HepG2 (cell line): ENCODE measurements around the gene GRK3. TPM values are rescaled to one million over a fixed set of nuclear protein-coding genes. Genes with fewer than 3 reads are reported as not detected.

Experiments used
- ATAC-seq: fragments of 200-7000 bp; cut with Tn5 transposase; 3 replicates; pipeline ENCODE4 v1.9.1; 2020; ENCODE audit warnings: mild to moderate bottlenecking, moderate library complexity
- Bru-seq: library from RNA; stranded (reverse); fragments of 400-500 nt; gene quantifications from one replicate; lab custom pipeline; 2021; lab: Mats Ljungman, UMichigan
- BruChase-seq, 2 experiments: library from RNA; stranded (reverse); fragments of 400-500 nt; gene quantifications; one replicate each; lab custom pipeline; 2021; lab: Mats Ljungman, UMichigan
- BruUV-seq: library from RNA; stranded (reverse); fragments of 400-500 nt; replicated peaks from 2 replicates; lab custom pipeline; 2021; lab: Mats Ljungman, UMichigan
- CTCF ChIA-PET: fragments of 300-600 bp; formaldehyde crosslinking; extraction: SDS; loops from one replicate; lab custom pipeline; 2021; ENCODE audit warnings: low total read pairs, inconsistent platforms, low intra/inter-chr PET ratio; lab: Yijun Ruan, JAX
- POLR2A ChIA-PET: fragments of 350-600 bp; sonication (Branson Sonifier 250); formaldehyde crosslinking; loops from one replicate; lab custom pipeline; 2020; ENCODE audit warnings: antibody characterized with exemption, inconsistent platforms; lab: Yijun Ruan, JAX
- DNase-seq: peaks from one replicate; pipeline ENCODE4 v3.0.0-alpha.2; 2015; ENCODE audit warnings: low spot score
- FAIRE-seq: peaks from 3 replicates; lab custom pipeline; 2011; peaks lifted over from hg19 to GRCh38; lab: Jason Lieb, UNC
- H2AFZ ChIP-seq: one replicate; pipeline ENCODE4 v1.6.1; 2011; ENCODE audit warnings: low read length, inconsistent platforms
- H3K27ac ChIP-seq: fragments of 300-600 bp; 3 replicates; pipeline ENCODE4 v1.8.0; 2011; ENCODE audit warnings: mixed run types, mild to moderate bottlenecking, mixed read lengths, low read length, inconsistent platforms; ENCODE audit not compliant: insufficient read depth; ENCODE audit errors: extremely low read length
- H3K27me3 ChIP-seq, 2 experiments: fragments of 200-600 bp in 1 of 2; 2 replicates in 1 of 2; 3 replicates in 1 of 2; pipeline versions ENCODE4 v1.6.0 to v1.8.0; 2011; ENCODE audit warnings: low read length in 2 of 2, mild to moderate bottlenecking in 2 of 2, moderate library complexity in 2 of 2, inconsistent platforms in 1 of 2; ENCODE audit not compliant: insufficient read depth in 2 of 2, control insufficient read depth in 1 of 2
- H3K36me3 ChIP-seq, 2 experiments: fragments of 200-600 bp in 1 of 2; replicated peaks in 1 of 2; 2 replicates in 1 of 2; 3 replicates in 1 of 2; pipeline versions ENCODE4 v1.5.1 to v1.8.0; 2011; ENCODE audit warnings: low read length in 2 of 2, inconsistent platforms in 1 of 2; ENCODE audit not compliant: insufficient read depth in 2 of 2, control insufficient read depth in 1 of 2
- H3K4me1 ChIP-seq: 2 replicates; pipeline ENCODE4 v1.5.1; 2012; ENCODE audit warnings: low read length, inconsistent platforms; ENCODE audit not compliant: insufficient read depth
- H3K4me2 ChIP-seq: 2 replicates; pipeline ENCODE4 v1.6.0; 2011; ENCODE audit warnings: low read depth, low read length, inconsistent platforms
- H3K4me3 ChIP-seq, 3 experiments: fragments of 200-600 bp in 1 of 3; sonication (generic), shearing (Covaris generic) in 1 of 3; replicated peaks in 1 of 3; 2 replicates each; pipeline ENCODE4 v1.5.1; 2011 to 2016; ENCODE audit warnings: low read length in 3 of 3, inconsistent platforms in 2 of 3, low read depth in 2 of 3, mild to moderate bottlenecking in 2 of 3, control low read depth in 1 of 3, mixed read lengths in 1 of 3; ENCODE audit not compliant: insufficient read depth in 1 of 3
- H3K79me2 ChIP-seq: one replicate; pipeline ENCODE4 v1.6.1; 2011; ENCODE audit warnings: low read length, inconsistent platforms; ENCODE audit not compliant: insufficient read depth
- H3K9ac ChIP-seq: 2 replicates; pipeline ENCODE4 v1.6.0; 2011; ENCODE audit warnings: mild to moderate bottlenecking, low read depth, low read length, inconsistent platforms; ENCODE audit not compliant: insufficient read depth
- H3K9me3 ChIP-seq: 2 replicates; pipeline ENCODE4 v1.5.1; 2012; ENCODE audit warnings: mild to moderate bottlenecking, low read length
- H4K20me1 ChIP-seq: 2 replicates; pipeline ENCODE4 v1.6.0; 2011; ENCODE audit warnings: inconsistent platforms, mild to moderate bottlenecking, low read length, moderate library complexity; ENCODE audit not compliant: insufficient read depth
- BCL6 ChIP-seq: IDR thresholded peaks from 2 replicates; pipeline ENCODE4 v1.6.1; 2016; ENCODE audit warnings: missing genetic modification reagents, missing compliant biosample characterization
- CHCHD3 ChIP-seq: sonication (generic); formaldehyde crosslinking; IDR thresholded peaks from 2 replicates; pipeline ENCODE4 v1.8.0; 2022; ENCODE audit warnings: mild to moderate bottlenecking, missing genetic modification reagents, moderate library complexity
- NFYC ChIP-seq: IDR thresholded peaks from 2 replicates; pipeline ENCODE4 v1.6.1; 2016; ENCODE audit warnings: missing genetic modification reagents, missing compliant biosample characterization
- NONO ChIP-seq, 2 experiments: fragments of 450-650 bp in 1 of 2; sonication (generic) in 1 of 2; formaldehyde crosslinking in 1 of 2; IDR thresholded peaks in 1 of 2; conservative IDR thresholded peaks in 1 of 2; 2 replicates each; pipeline versions ENCODE4 v1.6.1 to v1.8.0; 2017 to 2022; ENCODE audit warnings: mild to moderate bottlenecking in 1 of 2, missing genetic modification reagents in 1 of 2, moderate library complexity in 1 of 2
- SNAI1 ChIP-seq: sonication (generic); formaldehyde crosslinking; IDR thresholded peaks from 2 replicates; pipeline ENCODE4 v1.5.0; 2020; ENCODE audit warnings: mild to moderate bottlenecking, missing genetic modification reagents, borderline replicate concordance
- SOX13 ChIP-seq, 3 experiments: fragments of 450-650 bp in 1 of 3; sonication (generic) in 1 of 3; formaldehyde crosslinking in 1 of 3; IDR thresholded peaks in 2 of 3; conservative IDR thresholded peaks in 1 of 3; 2 replicates each; pipeline versions ENCODE4 v1.5.0 to v1.6.1; 2016 to 2020; ENCODE audit warnings: antibody characterized with exemption in 1 of 3, mild to moderate bottlenecking in 1 of 3, missing compliant biosample characterization in 1 of 3, missing genetic modification reagents in 1 of 3, moderate library complexity in 1 of 3
- SP4 ChIP-seq: sonication (generic); formaldehyde crosslinking; IDR thresholded peaks from 2 replicates; pipeline ENCODE4 v1.8.1; 2023; ENCODE audit warnings: mild to moderate bottlenecking, missing genetic modification reagents
- YEATS4 ChIP-seq: sonication (generic); formaldehyde crosslinking; IDR thresholded peaks from 2 replicates; pipeline ENCODE4 v1.4.0; 2020; ENCODE audit warnings: missing genetic modification reagents, borderline replicate concordance
- ZNF207 ChIP-seq: fragments of 450-650 bp; IDR thresholded peaks from 2 replicates; pipeline ENCODE4 v1.6.1; 2016; ENCODE audit warnings: antibody characterized with exemption, borderline replicate concordance
- ZNF225 ChIP-seq: sonication (generic); formaldehyde crosslinking; IDR thresholded peaks from 2 replicates; pipeline ENCODE4 v1.4.0; 2020; ENCODE audit warnings: mild to moderate bottlenecking, missing genetic modification reagents
- ZNF33A ChIP-seq: sonication (generic); formaldehyde crosslinking; IDR thresholded peaks from 2 replicates; pipeline ENCODE4 v1.5.1; 2020; ENCODE audit warnings: missing genetic modification reagents, mild to moderate bottlenecking, moderate library complexity, borderline replicate concordance
- ZNF678 ChIP-seq: sonication (generic); formaldehyde crosslinking; IDR thresholded peaks from 2 replicates; pipeline ENCODE4 v1.4.0; 2020; ENCODE audit warnings: mild to moderate bottlenecking, missing genetic modification reagents
- WGBS: methylation state at CpG from one replicate; pipeline ENCODE4 v1.1.6; 2017; ENCODE audit warnings: low lambda C conversion rate; 5-methylcytosine and 5-hydroxymethylcytosine counted together
- in situ Hi-C: cut with HindIII; loops from 2 replicates; pipeline ENCODE4 v1.10.0; 2017; ENCODE audit warnings: low pct_unique_long_range_greater_than_20kb; ENCODE audit not compliant: extremely low pct_ligation_motif_present
- intact Hi-C: fragments of 100-400 bp; cut with micrococcal nuclease; formaldehyde crosslinking; loops from one replicate; pipeline ENCODE4 v1.10.0; 2022; ENCODE audit not compliant: unreplicated experiment
- long read RNA-seq, 2 experiments: library from RNA in 1 of 2; library from polyadenylated mRNA in 1 of 2; stranded (forward) in 1 of 2; unstranded in 1 of 2; transcript quantifications; one replicate each; pipeline ENCODE4 v2.0.0, GENCODE V29; 2019 to 2022
- polyA minus RNA-seq, 3 experiments: library from RNA; depleted of rRNA, polyadenylated mRNA; stranded (reverse); fragments of >200 nt; gene quantifications; 2 replicates each; pipeline ENCODE4 v1.2.3, GENCODE V29; 2011; ENCODE audit warnings: low replicate concordance in 1 of 3
- polyA plus RNA-seq, 8 experiments: library from polyadenylated mRNA; depleted of rRNA in 3 of 8; stranded (reverse) in 7 of 8; unstranded in 1 of 8; fragments of >200 nt; fragmentation: Illumina TruSeq in 4 of 8; extraction: Trizol in 4 of 8; gene quantifications; 2 replicates each; pipeline versions ENCODE4 v1.2.1 to v1.2.3, GENCODE V29; 2011 to 2016; ENCODE audit warnings: low read depth in 4 of 8, missing spikeins in 1 of 8, mixed read lengths in 1 of 8; ENCODE audit not compliant: insufficient read depth in 1 of 8
- total RNA-seq, 5 experiments: library from RNA; depleted of rRNA; stranded (reverse); fragments of >200 nt; fragmentation: Illumina TruSeq; extraction: Trizol; gene quantifications; 2 replicates each; pipeline ENCODE4 v1.2.3, GENCODE V29; 2016; ENCODE audit warnings: low read depth in 1 of 5
- TF ChIP-seq, protein P1 (sequence below): sonication (generic); formaldehyde crosslinking; IDR thresholded peaks from 2 replicates; pipeline ENCODE4 v1.4.0; 2020; ENCODE audit warnings: missing genetic modification reagents
- TF ChIP-seq, protein P2 (sequence below): sonication (generic); formaldehyde crosslinking; IDR thresholded peaks from 2 replicates; pipeline ENCODE4 v1.8.0; 2022; ENCODE audit warnings: mild to moderate bottlenecking, missing genetic modification reagents, moderate library complexity

Gene GRK3
- total RNA-seq (2016; rRNA removed; fragmentation: Illumina TruSeq; extraction: Trizol) = 16.7 and 23.6 TPM in 2 replicates
- total RNA-seq (2016; cell fraction: cytosol; rRNA removed; fragmentation: Illumina TruSeq; extraction: Trizol; ENCODE audit: low read depth) = 13.1 and 14.5 TPM in 2 replicates
- 17.2 and 21.5 TPM in 2 replicates for total RNA-seq (2016; cell fraction: insoluble cytoplasmic fraction; rRNA removed; fragmentation: Illumina TruSeq; extraction: Trizol)
- 24.9 and 31.5 TPM in 2 replicates for total RNA-seq (2016; cell fraction: membrane; rRNA removed; fragmentation: Illumina TruSeq; extraction: Trizol)
- 10.9 and 11.2 TPM in 2 replicates for total RNA-seq (2016; cell fraction: nucleus; rRNA removed; fragmentation: Illumina TruSeq; extraction: Trizol)
- 8.4 and 8.5 TPM in 2 replicates for polyA plus RNA-seq (2011; rRNA removed)
- polyA plus RNA-seq (2011; cell fraction: cytosol; rRNA removed) = 4.6 and 7.2 TPM in 2 replicates
- polyA plus RNA-seq (2011; cell fraction: nucleus; rRNA removed) = 7.4 TPM in 2 replicates
- polyA plus RNA-seq (2012) = 6.3 and 6.9 TPM in 2 replicates
- polyA plus RNA-seq (2016; cell fraction: cytosol; fragmentation: Illumina TruSeq; extraction: Trizol; ENCODE audit: low read depth) = 9.1 and 9.5 TPM in 2 replicates
- polyA plus RNA-seq (2016; cell fraction: insoluble cytoplasmic fraction; fragmentation: Illumina TruSeq; extraction: Trizol; ENCODE audit: low read depth) = 13.1 and 17.4 TPM in 2 replicates
- 18.9 and 19.4 TPM in 2 replicates for polyA plus RNA-seq (2016; cell fraction: membrane; fragmentation: Illumina TruSeq; extraction: Trizol; ENCODE audit: low read depth)
- 11.1 and 12.7 TPM in 2 replicates for polyA plus RNA-seq (2016; cell fraction: nucleus; fragmentation: Illumina TruSeq; extraction: Trizol; ENCODE audit: insufficient read depth, low read depth)
- polyA minus RNA-seq (2011; rRNA and poly(A)+ RNA removed; ENCODE audit: low replicate concordance) = 12.8 TPM in 1 of 2 replicates, not detected in the other
- 9.5 and 11.9 TPM in 2 replicates for polyA minus RNA-seq (2011; cell fraction: cytosol; rRNA and poly(A)+ RNA removed)
- 13.4 and 15.9 TPM in 2 replicates for polyA minus RNA-seq (2011; cell fraction: nucleus; rRNA and poly(A)+ RNA removed)
- percentile 69 among the genes with signal in this experiment for Bru-seq, nascent RNA
- percentile 75 among the genes with signal in this experiment for BruChase-seq, experiment 1, labeled RNA remaining after a 6-hour chase
- BruChase-seq, experiment 2, labeled RNA remaining after a 2-hour chase = percentile 76 among the genes with signal in this experiment
- long read RNA-seq, experiment 1, full-length matches to known transcripts = 1 of 9 reads
- long read RNA-seq, experiment 1, partial matches to known transcripts = 4 of 9 reads
- long read RNA-seq, experiment 1, other reads (novel, unspliced or antisense) = 4 of 9 reads
- long read RNA-seq, experiment 2, full-length matches to known transcripts = 4 of 36 reads
- long read RNA-seq, experiment 2, partial matches to known transcripts = 5 of 36 reads
- long read RNA-seq, experiment 2, other reads (novel, unspliced or antisense) = 27 of 36 reads

DNA sequence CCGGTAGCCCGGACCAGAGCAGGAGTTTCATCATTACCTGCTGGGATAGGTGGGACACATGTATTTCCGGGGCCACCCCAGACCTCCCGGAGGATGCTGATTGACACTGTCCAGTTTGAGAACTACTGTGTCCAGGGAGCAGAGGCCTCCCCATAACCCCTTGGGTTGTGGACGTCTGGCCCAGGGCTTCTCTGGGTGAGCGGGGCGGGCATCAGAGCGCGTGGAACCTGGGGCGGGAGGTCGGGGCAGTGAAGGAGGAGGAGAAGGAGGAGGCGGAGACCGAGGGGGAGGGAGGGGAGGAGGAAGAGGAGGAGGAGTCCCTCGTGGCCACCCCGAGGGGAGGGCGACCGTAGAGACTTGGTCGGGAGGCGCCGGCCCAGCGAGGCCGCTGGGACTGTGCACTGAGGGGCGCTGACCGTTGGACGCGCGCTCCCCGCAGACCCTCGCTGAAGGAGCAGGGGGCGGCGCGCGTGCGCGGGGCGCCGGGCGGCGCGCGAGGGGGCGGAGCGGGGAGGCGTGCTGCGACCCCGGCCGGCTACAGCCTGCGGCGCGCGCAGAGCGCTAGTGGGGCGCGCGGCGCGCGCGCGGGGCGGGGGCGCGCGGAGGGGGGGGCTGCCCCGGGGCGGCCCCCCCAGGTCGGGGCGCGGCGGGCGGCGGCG lies at the start of gene GRK3:
Gene GRK3, plus strand, starts transcription at position 356 of the 659 bp plus-strand sequence. CDS start 366 bp downstream, outside the sequence.
- ATAC-seq (peak; percentile 78), FAIRE-seq (no peak), DNase-seq (no peak)
- in situ Hi-C loops = loop anchor here (10.0 kb wide), 1 partner anchor 100 kb away; no protein-coding TSS in a partner anchor
- 4% methylated on average over 22 of the region's 73 CpGs for WGBS
- H3K4me1 ChIP-seq = peaks cover 57% of the 10 kb centered on the region
- H3K4me2 ChIP-seq = peak within 1 kb of the TSS; percentile 97
- H4K20me1 ChIP-seq = no peaks in the 10 kb centered on the region
- no peaks in the 10 kb centered on the region for H3K36me3 ChIP-seq
- no TSS peak for BruUV-seq
- POLR2A ChIA-PET = interaction anchor here (0.8 to 1.1 kb wide), 3 partner anchors 10 to 102 kb away, joined by 4 to 5 read pairs (median 4); no protein-coding TSS in a partner anchor
- intact Hi-C loops = loop anchor here (2.0 kb wide), 1 partner anchor 138 kb away; no protein-coding TSS in a partner anchor
- no peaks in the 10 kb centered on the region for H3K9me3 ChIP-seq
- no peaks in the 10 kb centered on the region; a peak in 1 of 5 replicates for H3K27me3 ChIP-seq
- H3K79me2 ChIP-seq = peaks cover 19% of the 10 kb centered on the region
- peak within 1 kb of the TSS; percentile 69 for H3K9ac ChIP-seq
- H2AFZ ChIP-seq = no peak within 1 kb of the TSS
- peak within 1 kb of the TSS; percentile 66 for H3K27ac ChIP-seq
- CTCF ChIA-PET = no interaction called here
- H3K4me3 ChIP-seq = peak within 1 kb of the TSS; percentile 84 to 92 (median 91)
- TF ChIP-seq ZNF207 (no peak), SP4 (CRISPR knock-in tag) (0 out of 2 replicates have a peak, but pooled peaks have one; percentile 41), YEATS4 (peak; percentile 30; the same call in 1 of the 2 replicates), SOX13 (IDR thresholded peaks at IDR 0.05) (no peak), SOX13 (CRISPR knock-in tag; conservative IDR thresholded peaks at IDR 0.05 in 1 of 2, IDR thresholded peaks at IDR 0.05 in 1 of 2) (no peak), ZNF33A (CRISPR knock-in tag) (no peak), NFYC (CRISPR knock-in tag) (no peak), NONO (IDR thresholded peaks at IDR 0.05) (no peak), NONO (CRISPR knock-in tag; conservative IDR thresholded peaks at IDR 0.05) (peak; percentile 15; the same call in 1 of the 2 replicates), ZNF678 (CRISPR knock-in tag) (0 out of 2 replicates have a peak, but pooled peaks have one; percentile 9), ZNF225 (CRISPR knock-in tag) (no peak), BCL6 (no peak), SNAI1 (CRISPR knock-in tag) (no peak), CHCHD3 (CRISPR knock-in tag) (peak; percentile 61; the same call in 1 of the 2 replicates)
- TF ChIP-seq, protein P1, sequence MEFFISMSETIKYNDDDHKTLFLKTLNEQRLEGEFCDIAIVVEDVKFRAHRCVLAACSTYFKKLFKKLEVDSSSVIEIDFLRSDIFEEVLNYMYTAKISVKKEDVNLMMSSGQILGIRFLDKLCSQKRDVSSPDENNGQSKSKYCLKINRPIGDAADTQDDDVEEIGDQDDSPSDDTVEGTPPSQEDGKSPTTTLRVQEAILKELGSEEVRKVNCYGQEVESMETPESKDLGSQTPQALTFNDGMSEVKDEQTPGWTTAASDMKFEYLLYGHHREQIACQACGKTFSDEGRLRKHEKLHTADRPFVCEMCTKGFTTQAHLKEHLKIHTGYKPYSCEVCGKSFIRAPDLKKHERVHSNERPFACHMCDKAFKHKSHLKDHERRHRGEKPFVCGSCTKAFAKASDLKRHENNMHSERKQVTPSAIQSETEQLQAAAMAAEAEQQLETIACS (CRISPR knock-in tag) = peak; percentile 84
- TF ChIP-seq, protein P2, sequence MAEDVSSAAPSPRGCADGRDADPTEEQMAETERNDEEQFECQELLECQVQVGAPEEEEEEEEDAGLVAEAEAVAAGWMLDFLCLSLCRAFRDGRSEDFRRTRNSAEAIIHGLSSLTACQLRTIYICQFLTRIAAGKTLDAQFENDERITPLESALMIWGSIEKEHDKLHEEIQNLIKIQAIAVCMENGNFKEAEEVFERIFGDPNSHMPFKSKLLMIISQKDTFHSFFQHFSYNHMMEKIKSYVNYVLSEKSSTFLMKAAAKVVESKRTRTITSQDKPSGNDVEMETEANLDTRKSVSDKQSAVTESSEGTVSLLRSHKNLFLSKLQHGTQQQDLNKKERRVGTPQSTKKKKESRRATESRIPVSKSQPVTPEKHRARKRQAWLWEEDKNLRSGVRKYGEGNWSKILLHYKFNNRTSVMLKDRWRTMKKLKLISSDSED (CRISPR knock-in tag) = no peak
